WI38 (cell line): ENCODE measurements around the gene USP2.

Source experiments
- H3K4me3 ChIP-seq: 2 replicates; pipeline ENCODE4 v1.5.1; 2011; ENCODE audit warnings: low read depth, mild to moderate bottlenecking, control low read depth, low read length
- TF ChIP-seq, protein P1 (sequence below): IDR thresholded peaks from 2 replicates; pipeline ENCODE4 v1.5.1; 2012; ENCODE audit warnings: low read depth, mild to moderate bottlenecking, control low read depth, low read length

Gene USP2

DNA sequence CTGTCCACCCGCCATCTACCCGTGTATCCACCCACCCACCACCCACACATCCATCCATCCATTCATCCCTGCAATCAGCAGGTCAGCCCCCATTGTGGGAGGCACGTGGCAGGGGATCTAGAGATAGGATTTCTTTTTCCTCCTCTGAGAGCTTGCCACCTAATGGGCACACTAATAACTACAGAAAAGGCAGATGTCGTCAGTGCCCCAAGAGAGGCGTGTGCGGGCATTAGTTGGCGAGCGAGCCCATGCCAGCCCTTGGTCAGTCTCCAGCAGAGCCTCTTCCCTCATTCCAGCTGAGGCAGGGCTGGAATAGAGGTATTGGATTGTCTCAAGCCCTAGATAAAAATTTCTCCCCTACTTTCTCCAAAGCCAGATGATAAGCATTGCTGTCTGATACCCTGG lies 9.7 kb downstream of the USP2 start:
- TF ChIP-seq, protein P1, sequence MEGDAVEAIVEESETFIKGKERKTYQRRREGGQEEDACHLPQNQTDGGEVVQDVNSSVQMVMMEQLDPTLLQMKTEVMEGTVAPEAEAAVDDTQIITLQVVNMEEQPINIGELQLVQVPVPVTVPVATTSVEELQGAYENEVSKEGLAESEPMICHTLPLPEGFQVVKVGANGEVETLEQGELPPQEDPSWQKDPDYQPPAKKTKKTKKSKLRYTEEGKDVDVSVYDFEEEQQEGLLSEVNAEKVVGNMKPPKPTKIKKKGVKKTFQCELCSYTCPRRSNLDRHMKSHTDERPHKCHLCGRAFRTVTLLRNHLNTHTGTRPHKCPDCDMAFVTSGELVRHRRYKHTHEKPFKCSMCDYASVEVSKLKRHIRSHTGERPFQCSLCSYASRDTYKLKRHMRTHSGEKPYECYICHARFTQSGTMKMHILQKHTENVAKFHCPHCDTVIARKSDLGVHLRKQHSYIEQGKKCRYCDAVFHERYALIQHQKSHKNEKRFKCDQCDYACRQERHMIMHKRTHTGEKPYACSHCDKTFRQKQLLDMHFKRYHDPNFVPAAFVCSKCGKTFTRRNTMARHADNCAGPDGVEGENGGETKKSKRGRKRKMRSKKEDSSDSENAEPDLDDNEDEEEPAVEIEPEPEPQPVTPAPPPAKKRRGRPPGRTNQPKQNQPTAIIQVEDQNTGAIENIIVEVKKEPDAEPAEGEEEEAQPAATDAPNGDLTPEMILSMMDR: no peak
- H3K4me3 ChIP-seq: no peak overlapping the region

DNA sequence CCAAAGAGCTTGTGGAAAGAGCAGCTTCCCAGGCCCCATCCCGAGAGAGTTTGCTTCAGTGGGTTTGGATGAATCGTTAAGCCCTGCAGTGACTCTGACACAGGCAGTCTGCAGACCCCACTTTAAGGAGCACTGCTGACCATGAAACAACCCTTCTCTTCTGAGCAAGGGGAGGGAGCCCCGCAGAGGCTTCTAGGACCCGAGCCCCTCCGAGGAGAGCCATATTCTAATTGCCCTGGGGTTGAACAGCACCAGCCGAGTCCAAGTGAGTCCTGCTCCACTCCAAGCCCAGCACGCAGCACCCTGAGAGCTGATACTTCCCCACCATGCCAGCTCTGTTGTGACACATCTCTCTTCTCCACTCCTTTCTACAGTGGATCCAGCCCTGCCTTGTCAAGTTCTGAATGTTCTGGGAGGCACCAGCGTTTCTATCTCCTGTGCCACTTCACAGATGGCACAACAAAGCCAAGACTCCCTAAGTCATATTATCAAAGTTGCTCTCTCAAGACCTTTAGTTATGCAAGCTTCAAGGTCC lies 10.4 kb downstream of the USP2 start:
- H3K4me3 ChIP-seq: no peak overlapping the region
- TF ChIP-seq, protein P1: no peak

DNA sequence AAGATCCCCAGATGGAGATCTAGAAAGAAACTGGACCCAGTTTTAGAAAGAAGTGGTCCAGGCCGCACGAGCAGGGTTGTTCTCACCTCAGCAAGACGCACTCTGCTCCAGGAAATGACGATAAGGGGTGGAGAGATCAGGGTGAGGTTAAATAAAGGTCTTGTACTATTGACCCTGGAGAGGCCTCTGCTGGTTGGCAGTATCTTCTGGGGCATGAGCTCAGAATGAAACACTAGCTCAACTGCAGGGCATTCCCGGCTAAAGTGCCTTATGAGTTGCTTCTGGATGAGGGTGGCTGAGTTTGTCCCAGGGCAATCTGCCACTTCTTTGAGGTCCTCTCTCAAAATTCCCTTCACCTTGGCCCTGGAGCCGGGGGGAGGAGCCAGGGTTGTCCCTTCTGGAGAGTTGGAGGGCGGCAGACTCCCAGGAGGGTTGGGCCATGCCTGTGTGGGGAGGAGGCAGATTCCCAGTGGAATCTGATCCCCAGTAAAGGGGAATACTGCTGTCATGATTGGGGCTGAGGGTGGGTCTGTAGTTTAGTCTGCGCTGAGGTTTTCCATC lies 10.9 kb downstream of the USP2 start:
- TF ChIP-seq, protein P1: no peak
- H3K4me3 ChIP-seq: no peak overlapping the region

DNA sequence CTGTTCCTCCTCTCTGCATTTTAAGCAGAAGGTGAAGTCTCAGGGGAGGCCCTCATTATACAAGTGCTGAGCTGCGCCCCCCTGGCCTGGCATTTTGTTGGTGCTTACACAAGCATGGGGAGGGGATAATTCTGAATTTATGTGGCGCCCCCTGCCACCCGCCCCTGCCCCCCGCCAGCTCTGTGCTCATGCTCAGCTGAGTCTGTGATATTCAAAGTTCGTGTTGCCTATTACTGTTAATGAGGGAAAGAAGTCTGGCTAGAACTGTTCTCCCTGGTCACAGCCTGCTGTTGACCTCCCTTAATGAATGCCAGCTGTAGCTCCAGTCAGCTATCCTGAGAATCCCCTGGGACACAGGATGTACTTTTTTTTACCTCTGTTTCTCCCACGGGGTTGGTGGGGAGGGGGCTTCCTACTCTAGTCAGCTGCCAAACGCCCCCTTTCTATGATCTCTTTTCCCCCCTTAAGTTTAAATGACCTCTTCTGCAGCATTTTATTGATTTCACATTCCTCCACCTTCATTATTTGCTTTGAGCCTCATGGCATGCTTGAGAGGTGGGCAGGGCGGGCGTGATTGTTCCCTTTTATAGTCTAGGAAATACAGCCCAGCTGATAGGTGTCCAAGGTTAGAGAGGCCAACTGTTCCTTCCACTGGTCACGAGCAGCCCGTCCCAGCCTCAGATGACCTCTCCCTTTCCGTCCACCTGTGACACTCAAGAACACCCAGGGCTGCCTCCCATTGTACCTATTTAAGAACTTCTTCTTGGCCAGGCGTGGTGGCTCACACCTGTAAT lies 12.2 kb downstream of the USP2 start:
- TF ChIP-seq, protein P1: no peak
- no peak overlapping the region for H3K4me3 ChIP-seq

DNA sequence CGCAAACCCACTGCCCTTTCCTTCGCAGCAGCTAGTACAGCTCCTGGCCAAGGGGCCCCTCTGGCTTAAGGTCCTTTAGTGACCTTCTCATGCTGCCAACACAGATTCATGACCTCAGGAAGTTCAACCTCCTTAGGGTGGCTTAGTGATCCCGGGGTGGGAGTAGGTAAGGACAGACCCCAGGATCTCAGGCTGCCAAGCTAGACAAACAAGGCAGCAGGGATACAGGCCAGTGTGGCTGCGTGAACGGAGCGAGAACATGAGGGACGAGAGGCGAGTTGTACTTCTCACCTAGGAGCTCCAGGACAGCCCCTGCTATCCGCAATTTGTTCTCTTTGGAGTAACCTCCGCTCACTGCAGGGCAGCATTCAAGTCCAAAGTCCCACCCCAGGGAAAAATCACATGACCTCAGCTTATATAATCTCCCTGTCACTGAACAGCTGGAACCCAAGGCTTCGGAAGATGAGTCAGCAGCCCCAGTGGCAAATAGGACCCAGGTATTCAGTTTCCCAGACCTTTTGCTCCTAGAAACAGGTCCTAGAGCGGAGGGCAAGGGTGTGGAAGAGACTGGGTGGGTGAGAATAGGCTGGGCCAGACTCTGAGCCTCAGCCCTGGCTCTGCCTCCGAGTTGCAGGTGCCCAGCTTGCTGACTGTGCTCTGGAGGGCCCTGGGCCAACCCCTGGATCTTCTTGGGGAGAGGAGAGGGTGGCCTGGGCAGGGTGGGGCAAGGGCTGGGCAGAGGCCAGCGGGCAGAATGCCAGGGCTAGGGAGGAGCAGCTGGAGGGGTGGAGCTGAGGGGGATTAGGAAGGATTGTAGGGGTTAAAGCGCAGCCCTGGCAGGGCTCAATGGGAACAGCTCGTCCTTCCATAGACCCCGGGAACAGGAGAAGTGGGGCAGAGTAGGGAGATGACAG lies 13.1 kb downstream of the USP2 start:
- TF ChIP-seq, protein P1: no peak
- no peak overlapping the region for H3K4me3 ChIP-seq

DNA sequence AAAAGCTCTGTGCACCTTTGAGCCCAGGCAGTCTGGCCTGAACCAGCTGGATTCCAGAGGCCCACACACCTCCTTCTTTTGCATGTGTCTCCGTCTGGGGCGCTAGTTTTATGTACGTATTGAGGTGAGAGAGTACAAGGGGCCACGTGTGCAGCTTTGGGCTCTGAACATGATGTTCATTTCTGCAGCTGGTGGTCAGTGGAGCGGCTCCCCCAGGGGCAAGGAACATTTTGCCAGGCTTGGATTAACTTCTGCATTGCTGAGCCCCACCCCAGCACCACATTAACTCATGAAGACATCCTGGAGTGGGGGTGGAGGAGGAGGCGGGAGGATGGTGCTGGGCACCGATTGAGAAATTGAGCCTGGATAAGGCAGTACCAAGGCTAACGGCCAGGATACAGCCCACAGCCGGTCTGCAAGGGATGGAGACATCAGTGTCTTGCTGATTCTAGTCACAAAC lies 13.8 kb downstream of the USP2 start:
- TF ChIP-seq, protein P1: no peak
- H3K4me3 ChIP-seq: no peak overlapping the region
